ENCODE data around the gene NCLN.
"Not testable (repeated sequence)": the region's sequence is repeated elsewhere in the genome, so short reads cannot be mapped to it uniquely, and the experiment has no call there.

Gene NCLN

DNA sequence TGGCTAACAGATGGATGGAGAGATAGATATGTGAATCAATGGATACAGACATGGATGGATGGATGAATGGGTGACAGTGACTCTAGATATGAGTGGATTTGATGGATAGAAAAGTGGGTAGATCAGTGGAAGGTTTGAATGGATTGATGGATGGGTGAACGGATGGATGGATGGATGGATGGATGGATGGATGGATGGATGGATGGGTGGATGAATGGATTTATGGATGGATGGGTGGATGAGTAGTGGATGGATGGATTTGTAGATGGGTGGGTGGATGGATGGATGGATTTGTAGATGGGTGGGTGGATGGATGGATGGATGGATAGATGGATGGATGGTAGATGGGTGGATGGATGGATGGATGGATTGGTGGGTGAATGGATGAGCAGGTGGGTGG lies 45.6 kb downstream of the NCLN start:
- Histone ChIP-seq H3K9me3 (no peaks in the 10 kb centered on the region), H3K4me3 (ENCODE audit: low read depth in 1 of 2, low read length in 1 of 2) (no peak overlapping the region), H3K27ac (no peak overlapping the region), H3K4me1 (ENCODE audit: control insufficient read depth in 1 of 2, insufficient read depth in 1 of 2, low read depth in 1 of 2, low read length in 1 of 2) (no peaks in the 10 kb centered on the region), H3K27me3 (peaks cover 85% of the 10 kb centered on the region), H3K36me3 (no peaks in the 10 kb centered on the region)
- no peak for TF ChIP-seq CTCF (IDR thresholded peaks at IDR 0.05)

- Histone ChIP-seq H3K4me3 (ENCODE audit: low read depth in 1 of 2, low read length in 1 of 2) (no peak overlapping the region), H3K4me1 (ENCODE audit: control insufficient read depth in 1 of 2, insufficient read depth in 1 of 2, low read depth in 1 of 2, low read length in 1 of 2) (no peaks in the 10 kb centered on the region), H3K27me3 (peaks cover 67% of the 10 kb centered on the region), H3K9me3 (no peaks in the 10 kb centered on the region), H3K36me3 (no peaks in the 10 kb centered on the region), H3K27ac (no peak overlapping the region)
- no peak for TF ChIP-seq CTCF (IDR thresholded peaks at IDR 0.05)
Measured at GRCh38 chr19:3233116-3233515, 47.4 kb downstream of the NCLN start.

- TF ChIP-seq CTCF (IDR thresholded peaks at IDR 0.05) = no peak
- no peak overlapping the region for H3K27ac ChIP-seq
- H3K27me3 ChIP-seq = peaks cover 60% of the 10 kb centered on the region
Measured at GRCh38 chr19:3233831-3234230, 48.1 kb downstream of the NCLN start.

GRCh38 chr19:3234800-3235199 lies 49.1 kb downstream of the NCLN start:
- H3K9me3 ChIP-seq = no peaks in the 10 kb centered on the region
- H3K27me3 ChIP-seq = peaks cover 50% of the 10 kb centered on the region
- no peak for TF ChIP-seq CTCF (IDR thresholded peaks at IDR 0.05)
- no peak overlapping the region for H3K4me3 ChIP-seq (ENCODE audit: low read depth in 1 of 2, low read length in 1 of 2)
- H3K36me3 ChIP-seq = no peaks in the 10 kb centered on the region
- no peak overlapping the region for H3K27ac ChIP-seq
- H3K4me1 ChIP-seq (ENCODE audit: control insufficient read depth in 1 of 2, insufficient read depth in 1 of 2, low read depth in 1 of 2, low read length in 1 of 2) = no peaks in the 10 kb centered on the region

More at GRCh38 chr19:3233831-3234230, 48.1 kb downstream of the NCLN start:
- Histone ChIP-seq H3K4me3 (ENCODE audit: low read depth in 1 of 2, low read length in 1 of 2) (no peak overlapping the region), H3K36me3 (no peaks in the 10 kb centered on the region), H3K4me1 (ENCODE audit: control insufficient read depth in 1 of 2, insufficient read depth in 1 of 2, low read depth in 1 of 2, low read length in 1 of 2) (no peaks in the 10 kb centered on the region), H3K9me3 (no peaks in the 10 kb centered on the region)

GRCh38 chr19:3235604-3236003 lies 49.9 kb downstream of the NCLN start:
- H3K27ac ChIP-seq; H3K9me3 ChIP-seq; H3K36me3 ChIP-seq; H3K4me3 ChIP-seq (ENCODE audit: low read depth in 1 of 2, low read length in 1 of 2); H3K4me1 ChIP-seq (ENCODE audit: control insufficient read depth in 1 of 2, insufficient read depth in 1 of 2, low read depth in 1 of 2, low read length in 1 of 2): not testable (repeated sequence)
- H3K27me3 ChIP-seq = peaks cover 42% of the 10 kb centered on the region

DNA sequence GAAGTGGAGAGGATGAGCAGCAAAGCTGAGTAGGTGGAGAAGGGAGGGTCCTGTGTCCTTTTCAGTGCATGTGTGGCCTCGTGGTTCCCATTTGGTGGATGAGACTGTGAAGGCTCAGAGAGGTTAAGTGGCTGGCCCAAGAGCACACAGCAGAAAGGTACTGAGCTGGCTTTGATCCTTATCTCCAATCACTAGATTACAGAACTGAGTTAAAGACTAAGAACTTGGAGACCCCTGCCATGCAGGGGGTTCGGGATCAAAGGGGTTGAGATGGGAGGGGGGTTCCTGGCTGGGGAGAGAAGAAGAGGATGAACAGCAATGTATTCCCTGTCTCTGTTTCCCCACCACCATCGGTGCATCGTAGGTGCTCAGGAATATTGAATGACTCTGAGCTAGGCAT lies 50.5 kb downstream of the NCLN start:
- no peak for TF ChIP-seq CTCF (IDR thresholded peaks at IDR 0.05)
- Histone ChIP-seq H3K9me3 (no peaks in the 10 kb centered on the region), H3K4me1 (ENCODE audit: control insufficient read depth in 1 of 2, insufficient read depth in 1 of 2, low read depth in 1 of 2, low read length in 1 of 2) (no peaks in the 10 kb centered on the region), H3K36me3 (no peaks in the 10 kb centered on the region), H3K4me3 (ENCODE audit: low read depth in 1 of 2, low read length in 1 of 2) (no peak overlapping the region), H3K27ac (no peak overlapping the region), H3K27me3 (peaks cover 35% of the 10 kb centered on the region)
